Measurements from ENCODE around the gene NKAIN2.

Gene NKAIN2

GRCh38 chr6:123803504-123804013 lies at the start of gene NKAIN2:
Gene NKAIN2, plus strand, starts transcription at chr6:123803865.
- no peak for DNase-seq (ENCODE audit: low spot score)

DNA sequence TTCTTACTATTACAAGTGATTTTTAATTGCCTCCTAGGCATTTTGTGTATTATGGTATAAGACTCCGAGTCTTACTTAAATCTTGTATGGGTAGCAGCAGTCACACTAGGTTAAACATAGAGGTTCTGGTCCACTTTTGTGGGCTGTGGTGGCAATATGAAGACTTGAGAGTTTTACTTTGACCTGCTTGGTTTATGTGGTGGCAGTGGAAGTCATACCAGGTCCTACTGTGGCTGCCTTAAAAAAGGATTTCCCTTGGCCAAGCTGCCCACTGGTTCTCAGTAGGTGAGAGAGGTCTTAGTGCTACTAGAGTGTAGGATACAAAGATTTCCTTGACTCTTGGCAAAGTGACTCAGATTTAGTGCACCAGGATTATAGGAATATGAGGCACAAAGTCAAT lies 44.2 kb upstream of the NKAIN2 start:
- no peak for DNase-seq (ENCODE audit: low spot score)

- no peak for DNase-seq (ENCODE audit: low spot score)
These were observed 39.8 kb upstream of the NKAIN2 start for GRCh38 chr6:123763904-123764303.

- DNase-seq (ENCODE audit: low spot score) = no peak
These were observed 38.9 kb upstream of the NKAIN2 start for GRCh38 chr6:123764722-123765121.

DNA sequence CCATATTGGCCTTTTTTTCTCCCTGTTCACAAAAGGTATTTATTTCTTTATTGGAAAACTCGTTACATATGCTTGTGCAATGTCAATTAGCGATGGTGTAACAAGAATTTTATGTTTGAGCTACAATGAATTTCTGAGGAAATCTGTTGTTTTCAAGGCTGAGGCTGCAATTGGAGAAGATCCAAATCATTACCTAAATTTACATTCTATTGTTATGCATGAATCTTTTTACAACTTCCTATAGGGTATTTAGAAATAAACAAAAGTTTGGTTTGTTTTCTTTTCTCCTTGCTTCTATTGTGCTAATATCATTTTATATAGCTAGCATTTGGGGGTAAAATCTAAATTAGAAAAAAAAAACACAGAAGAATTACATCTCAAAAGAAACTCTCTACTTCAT lies 34.7 kb upstream of the NKAIN2 start:
- no peak for DNase-seq (ENCODE audit: low spot score)

GRCh38 chr6:123769431-123769830 lies 34.2 kb upstream of the NKAIN2 start:
- DNase-seq (ENCODE audit: low spot score) = no peak

DNA sequence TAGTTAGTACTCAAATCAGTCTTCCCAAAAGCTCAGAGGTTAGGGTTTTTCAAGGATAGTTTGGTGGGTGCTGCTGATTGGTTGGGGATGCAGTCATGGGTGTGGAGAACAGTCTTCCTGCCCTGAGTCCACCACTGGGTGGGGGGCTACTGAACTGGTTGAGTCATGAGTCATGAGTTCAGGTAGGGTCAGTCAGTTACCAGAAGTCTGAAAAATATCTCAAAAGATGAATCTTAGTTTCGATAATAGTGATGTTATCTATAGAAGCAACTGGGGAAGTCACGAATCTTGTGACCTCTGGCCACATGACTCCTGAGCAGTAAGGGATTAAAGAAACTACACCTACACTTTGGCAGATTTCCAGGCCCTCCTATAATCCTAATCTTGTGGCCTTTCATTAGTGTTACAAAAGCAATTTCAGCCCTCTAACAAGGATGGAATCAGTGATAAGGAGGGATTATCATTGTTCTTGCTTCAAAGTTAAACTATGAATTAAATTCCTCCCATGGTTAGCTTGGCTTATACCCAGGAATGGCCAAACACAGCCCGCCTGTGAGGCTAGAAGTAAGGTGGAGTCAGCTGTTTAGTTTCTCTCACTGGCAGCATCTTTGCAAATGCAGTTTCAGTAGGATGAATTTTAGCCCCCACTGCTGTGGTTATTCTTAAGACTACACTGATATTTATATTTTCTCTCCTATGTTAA lies 33.3 kb upstream of the NKAIN2 start:
- DNase-seq (ENCODE audit: low spot score) = no peak

- no peak for DNase-seq (ENCODE audit: low spot score)
These were observed 32.5 kb upstream of the NKAIN2 start for GRCh38 chr6:123771126-123771525.

DNA sequence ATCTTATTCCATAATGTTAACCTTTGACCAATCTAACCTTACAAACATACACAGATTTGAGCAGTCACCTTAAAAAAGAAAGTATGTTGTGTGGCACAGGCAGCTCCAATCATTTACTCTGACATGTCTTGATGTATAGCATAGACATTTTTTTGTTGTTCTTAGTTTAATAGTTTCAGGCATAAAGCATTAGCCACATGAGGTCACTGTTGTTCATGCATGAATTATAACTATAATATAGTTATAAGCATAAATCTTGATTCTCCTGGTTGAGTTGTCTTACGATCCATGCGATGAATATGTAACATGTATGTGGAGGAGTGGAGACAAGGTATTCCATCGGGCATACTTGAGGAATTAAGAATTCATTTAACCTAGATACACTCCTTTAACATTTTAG lies 26.1 kb upstream of the NKAIN2 start:
- peak; percentile 36 for DNase-seq (ENCODE audit: low spot score)

- DNase-seq (ENCODE audit: low spot score) = no peak
These were observed 23.6 kb upstream of the NKAIN2 start for GRCh38 chr6:123780021-123780420.

DNA sequence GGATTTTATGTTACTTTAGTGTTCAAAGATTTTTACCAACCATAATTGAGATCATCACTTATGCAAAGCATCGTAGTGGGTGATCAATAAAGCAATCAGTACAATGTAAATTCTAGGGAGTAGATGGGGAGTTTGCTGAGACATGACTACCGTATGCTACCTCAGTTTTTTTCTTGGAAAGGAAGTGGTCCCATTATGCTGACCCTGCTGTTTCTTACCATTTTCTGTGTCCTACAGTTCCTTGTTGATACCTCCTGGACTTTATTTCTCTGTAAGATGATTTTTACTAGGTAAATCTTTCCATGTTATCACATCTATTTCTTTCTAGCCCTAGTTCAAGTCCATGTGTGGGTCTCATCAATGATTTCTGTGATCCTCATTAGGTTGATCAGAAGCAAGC lies 19.3 kb upstream of the NKAIN2 start:
- no peak for DNase-seq (ENCODE audit: low spot score)

GRCh38 chr6:123785039-123785438 lies 18.6 kb upstream of the NKAIN2 start:
- DNase-seq (ENCODE audit: low spot score) = no peak

DNA sequence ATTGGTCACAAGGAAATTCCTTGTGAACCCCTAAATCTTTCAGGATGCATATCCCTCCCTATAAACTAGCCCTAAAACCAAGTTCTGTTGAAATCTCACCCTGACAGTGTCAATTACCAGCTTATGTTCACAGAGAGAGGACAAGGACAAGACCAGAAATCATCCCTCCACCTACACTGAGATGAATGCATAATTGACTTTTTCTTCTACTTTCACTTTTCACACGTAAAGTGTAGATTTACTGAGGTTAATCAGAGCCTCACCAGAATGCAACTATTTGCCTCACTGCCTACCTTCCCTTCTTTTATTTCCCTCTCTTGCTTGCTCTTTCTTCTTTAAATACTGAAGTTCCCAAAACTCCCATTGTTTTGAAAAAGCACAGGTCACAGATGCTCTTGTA lies 15.3 kb upstream of the NKAIN2 start:
- DNase-seq (ENCODE audit: low spot score) = no peak

DNA sequence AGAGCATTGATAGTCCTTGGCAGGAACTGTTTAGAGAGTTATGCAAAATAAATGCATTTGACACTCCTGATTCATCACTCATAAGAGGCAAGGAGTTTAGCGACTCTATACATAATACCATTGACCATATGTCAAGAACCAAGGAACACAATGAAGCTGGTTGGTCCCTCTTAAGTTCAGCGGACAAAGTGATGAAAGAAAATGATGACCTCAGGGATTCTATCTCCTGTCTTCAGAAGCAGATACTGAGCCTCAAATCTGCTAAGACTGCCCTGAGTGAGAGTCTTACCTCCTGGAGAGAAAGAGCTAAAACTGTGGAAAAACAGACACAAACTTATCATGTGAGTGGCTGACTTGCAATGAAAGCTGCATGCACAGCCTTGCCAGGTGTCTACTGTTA lies 9.5 kb upstream of the NKAIN2 start:
- DNase-seq (ENCODE audit: low spot score) = no peak

GRCh38 chr6:123794799-123795198 lies 8.9 kb upstream of the NKAIN2 start:
- DNase-seq (ENCODE audit: low spot score) = no peak

DNA sequence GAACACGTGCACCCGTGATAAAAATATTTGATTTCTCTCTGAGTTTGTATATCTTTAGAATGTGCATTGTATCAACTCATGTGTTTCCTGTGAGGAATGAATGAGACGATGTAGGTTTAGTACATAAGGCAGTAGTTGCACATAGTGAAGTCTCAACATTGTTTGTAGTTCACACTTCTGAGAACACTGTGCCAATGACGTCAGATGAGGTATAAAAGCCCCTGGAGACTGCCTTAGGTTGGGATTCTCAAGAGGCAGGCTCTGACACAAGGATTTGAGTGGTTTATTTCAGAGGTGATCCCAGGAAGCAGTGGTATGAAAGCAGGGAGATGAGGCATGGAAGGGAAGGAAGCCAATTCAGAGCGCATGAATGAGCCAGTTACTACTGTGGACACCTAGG lies 2.6 kb upstream of the NKAIN2 start:
- DNase-seq (ENCODE audit: low spot score) = no peak

DNA sequence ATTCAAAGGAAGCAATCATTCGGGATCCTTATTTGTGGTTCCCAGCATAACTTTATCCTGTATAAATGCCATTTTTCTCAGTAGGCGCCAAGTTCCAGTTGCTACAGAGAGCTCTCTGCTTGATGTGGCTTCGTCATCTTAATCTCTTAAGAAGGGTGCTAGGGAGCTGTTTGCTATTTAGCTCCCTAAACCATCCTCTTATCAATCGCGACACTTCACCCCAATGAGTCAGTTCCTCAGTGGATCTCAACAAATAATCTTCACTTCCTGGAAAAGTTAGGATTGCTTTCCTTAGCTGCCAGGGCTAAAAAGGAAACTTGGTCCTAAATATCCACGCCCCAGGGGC lies 1.3 kb upstream of the NKAIN2 start:
- no peak for DNase-seq (ENCODE audit: low spot score)

GRCh38 chr6:123802697-123803503 lies 765 bp upstream of the NKAIN2 start:
- peak; percentile 92 for DNase-seq (ENCODE audit: low spot score)

DNA sequence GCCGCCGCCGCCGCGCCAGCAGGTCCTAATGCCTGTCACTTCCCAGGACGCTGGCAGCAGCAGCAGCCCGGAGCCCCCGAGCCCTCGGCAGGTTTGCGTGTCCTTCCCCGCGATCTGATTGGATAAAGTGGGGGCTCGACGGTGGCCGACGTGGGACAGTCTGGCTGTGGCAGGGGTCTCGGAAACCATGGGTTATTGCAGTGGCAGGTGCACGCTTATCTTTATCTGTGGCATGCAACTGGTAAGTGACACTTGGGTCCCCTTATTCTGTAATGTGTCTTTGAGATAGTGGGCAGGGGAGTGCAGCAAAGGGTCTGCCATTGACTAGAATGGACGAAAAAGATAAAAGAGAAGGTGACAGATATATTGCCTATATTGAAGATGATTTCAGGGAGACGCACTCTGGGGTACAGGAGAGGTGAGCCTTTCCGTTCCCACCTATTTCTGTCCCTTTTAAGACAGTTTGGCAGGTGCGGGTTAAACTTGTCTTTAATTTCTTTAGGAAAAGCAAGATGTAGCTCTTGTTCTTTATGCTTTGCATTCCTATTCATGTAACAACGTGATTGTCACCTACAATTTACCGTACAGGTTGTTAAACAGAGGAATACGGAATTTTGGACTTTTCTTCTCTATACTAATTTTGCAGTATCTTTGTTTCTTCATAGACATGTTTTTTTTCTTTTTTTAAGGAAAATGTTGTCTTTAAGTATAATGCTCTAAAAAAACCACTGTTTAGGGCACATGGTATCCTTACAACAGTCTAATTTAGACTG lies 535 bp downstream of the NKAIN2 start:
- peak; percentile 47 for DNase-seq (ENCODE audit: low spot score)

GRCh38 chr6:123804787-123805540 lies 1.3 kb downstream of the NKAIN2 start:
- no peak for DNase-seq (ENCODE audit: low spot score)

GRCh38 chr6:123805921-123806320 lies 2.3 kb downstream of the NKAIN2 start:
- DNase-seq (ENCODE audit: low spot score) = no peak

DNA sequence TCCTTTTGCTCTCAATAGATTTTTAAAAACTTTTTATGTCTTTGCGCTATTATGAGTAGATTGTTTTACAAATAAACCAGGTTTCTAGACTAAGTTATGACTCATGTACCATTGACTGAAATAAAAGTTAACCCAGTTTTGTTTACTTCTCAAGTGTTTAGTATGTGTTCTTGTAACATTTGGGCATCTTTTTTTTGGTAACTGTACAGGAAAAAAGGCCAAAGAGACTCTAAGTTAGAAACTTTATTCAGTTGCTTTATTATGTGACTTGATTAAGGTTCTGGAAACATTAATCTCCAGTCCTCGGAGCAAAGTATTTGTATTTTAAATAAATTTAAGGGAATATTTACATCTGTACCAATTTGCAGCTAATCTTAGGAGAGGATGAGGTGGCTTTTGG lies 2.9 kb downstream of the NKAIN2 start:
- DNase-seq (ENCODE audit: low spot score) = no peak

Data from Ammon's horn (tissue), 1 donor.